CD4-positive, alpha-beta T cell treated with Interleukin-15 for 4 hours (primary cell): ENCODE data around the gene POLE2.
"Not testable (repeated sequence)": the region's sequence is repeated elsewhere in the genome, so short reads cannot be mapped to it uniquely, and the experiment has no call there.

Source experiments
- DNase-seq: peaks from one replicate; pipeline ENCODE4 v3.0.0-alpha.2; 2020; ENCODE audit warnings: low spot score

Gene POLE2

DNA sequence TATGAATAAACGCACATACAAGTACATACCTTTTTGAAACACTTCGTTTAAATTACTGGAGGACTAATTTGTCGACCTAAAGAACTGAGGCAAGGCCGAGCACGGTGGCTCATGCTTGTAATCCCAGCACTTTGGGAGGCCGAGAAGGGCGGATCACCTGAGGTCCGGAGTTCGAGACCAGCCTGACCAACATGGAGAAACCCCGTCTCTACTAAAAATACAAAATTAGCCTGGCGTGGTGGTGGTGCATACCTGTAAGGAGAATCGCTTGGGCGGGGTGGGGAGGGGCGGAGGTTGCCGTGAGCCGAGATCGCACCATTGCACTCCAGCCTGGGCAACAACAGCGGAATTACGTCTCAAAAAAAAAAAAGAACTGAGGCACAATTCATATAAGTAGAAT lies 68.7 kb downstream of the POLE2 start:
- not testable (repeated sequence) for DNase-seq

DNA sequence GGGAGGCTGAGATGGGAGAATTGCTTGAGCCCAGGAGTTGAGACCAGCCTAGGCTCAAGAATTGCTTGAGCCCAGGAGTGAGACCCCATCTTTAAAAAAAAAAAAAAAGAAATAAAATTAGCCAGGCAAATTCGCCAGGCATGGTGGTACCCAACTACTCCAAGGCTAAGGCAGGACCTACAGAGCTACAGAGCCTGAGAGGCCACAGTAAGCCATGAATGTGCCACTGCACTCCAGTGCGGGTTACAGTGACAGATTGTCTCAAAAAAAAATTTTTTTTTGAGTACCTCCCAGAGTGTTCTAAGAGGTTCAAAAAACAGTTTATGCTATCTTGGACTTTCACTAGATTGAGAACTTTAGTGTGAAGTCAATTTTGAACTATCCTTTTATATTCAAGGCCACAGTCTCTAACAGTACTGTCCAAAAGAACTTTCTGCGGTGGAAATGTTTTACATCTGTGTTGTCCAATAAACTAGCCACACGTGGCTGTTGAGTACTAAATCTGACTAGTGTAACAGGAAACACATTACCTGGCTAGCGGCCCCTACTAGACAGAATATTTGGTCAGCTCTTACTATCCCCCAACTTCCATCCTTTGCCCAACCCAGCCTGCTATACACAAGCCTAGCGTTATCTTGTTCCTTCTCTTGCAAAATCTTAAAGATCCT lies 70.0 kb downstream of the POLE2 start:
- no peak for DNase-seq

DNA sequence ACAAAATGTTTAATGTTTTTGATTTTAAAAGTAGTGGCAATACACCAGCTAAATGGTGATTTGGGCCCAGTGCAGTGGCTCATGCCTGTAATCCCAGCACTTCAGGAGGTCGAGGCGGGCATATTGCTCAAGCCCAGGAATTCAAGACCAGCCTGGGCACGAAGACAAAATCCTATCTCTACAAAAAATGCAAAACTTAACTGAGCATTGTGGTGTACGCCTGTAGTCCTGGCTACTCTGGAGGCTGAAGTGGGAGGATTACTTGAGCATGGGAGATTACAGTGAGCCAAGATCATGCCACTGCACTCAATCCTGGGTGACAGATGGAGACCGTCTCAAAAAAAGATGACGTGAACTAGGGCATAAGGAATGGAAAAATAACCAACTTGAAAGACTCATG lies 72.2 kb downstream of the POLE2 start:
- no peak for DNase-seq

DNA sequence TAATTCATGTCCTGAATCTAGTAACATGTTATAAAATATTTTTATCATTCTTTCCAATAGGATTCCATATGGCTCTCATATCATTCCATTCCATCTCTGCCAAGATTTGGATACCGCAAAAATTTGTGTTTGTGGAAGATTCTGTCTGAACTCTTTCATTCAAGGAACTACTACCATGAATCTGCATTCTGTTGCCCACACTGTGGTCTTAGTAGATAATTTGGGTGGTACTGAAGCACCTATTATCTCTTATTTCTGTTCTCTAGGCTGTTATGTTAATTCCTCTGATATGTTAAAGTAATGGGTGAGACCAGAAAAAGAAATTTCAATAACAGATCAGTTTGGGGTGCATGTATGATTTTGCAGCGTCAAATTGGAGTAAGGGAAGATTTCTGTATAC lies 73.8 kb downstream of the POLE2 start:
- DNase-seq = no peak

DNA sequence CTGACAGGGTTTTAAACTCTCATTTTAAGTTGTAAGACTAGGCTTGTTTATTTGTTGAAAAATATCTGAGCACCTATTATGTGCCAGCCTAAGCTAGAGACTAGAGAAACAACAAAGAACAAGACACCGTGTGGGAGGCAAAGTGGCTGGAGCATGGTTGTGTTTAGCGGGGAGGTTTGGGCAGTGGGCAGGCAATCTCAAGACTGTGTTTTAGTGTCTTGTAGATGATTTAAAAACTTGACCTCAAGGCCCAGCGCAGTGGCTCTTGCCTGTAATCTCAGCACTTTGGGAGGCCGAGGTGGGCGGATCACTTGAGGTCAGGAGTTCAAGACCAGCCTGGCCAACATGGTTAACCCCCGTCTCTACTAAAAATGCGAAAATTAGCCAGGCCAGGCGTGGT lies 75.3 kb downstream of the POLE2 start:
- DNase-seq = no peak

DNA sequence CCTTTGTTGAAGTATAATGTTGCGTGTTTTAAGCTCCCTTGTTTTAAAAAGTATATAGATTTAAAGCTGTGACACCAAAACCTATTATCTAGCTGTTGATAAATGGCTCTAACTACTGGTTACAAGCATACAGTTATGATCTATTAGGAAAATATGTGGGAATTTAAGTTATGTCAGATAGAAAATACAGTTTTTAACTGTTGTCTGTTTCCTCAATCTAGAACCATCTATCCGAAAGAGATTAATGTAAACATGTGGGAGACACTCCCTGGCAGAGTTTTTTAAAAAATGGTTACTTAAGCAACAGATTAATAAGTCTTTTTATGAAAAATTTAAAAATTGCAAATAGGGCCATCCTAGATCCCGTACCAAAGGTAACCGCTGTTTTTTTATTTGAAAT lies 75.8 kb downstream of the POLE2 start:
- no peak for DNase-seq

DNA sequence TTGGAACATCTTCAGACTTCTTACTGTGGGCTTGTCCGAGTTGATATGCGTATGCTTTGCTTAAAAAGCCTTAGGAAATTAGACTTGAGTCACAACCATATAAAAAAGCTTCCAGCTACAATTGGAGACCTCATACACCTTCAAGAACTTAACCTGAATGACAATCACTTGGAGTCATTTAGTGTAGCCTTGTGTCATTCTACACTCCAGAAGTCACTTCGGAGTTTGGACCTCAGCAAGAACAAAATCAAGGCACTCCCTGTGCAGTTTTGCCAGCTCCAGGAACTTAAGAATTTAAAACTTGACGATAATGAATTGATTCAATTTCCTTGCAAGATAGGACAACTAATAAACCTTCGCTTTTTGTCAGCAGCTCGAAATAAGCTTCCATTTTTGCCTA lies 80.4 kb downstream of the POLE2 start:
- DNase-seq = no peak

DNA sequence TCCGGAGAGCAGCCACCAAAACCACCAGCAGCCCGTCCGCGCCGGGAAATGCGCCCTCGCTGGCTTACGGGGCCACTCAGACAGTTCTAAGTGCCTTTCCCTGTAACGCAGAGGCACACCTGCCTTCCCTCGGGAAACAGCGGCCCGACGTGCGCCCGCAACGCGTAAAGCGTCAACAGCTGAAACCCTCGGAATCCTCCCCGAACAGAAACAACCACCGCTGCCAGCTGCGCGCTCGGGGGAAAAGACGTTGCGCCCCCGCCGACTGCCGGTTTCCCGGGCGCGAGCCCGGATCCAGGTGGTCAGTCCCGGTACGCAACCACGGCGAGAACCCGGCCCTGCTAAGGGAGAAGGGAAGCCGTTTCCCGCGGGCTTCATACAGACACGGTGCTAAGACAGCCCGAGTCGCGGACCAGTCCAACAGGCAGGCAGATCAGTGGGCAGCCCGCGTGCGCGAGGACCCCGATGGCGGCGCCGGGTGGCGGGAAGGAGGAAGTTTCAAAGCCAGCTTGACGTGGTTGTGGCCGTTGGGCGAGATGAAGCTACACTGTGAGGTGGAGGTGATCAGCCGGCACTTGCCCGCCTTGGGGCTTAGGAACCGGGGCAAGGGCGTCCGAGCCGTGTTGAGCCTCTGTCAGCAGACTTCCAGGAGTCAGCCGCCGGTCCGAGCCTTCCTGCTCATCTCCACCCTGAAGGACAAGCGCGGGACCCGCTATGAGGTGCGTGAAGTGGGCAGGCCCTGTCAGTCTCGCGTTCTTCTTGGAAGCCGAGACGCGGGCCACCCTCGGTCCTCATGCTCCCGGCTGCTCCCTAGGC lies 89.3 kb downstream of the POLE2 start, which contains the start of gene LRR1:
TSS of gene LRR1 (plus strand) at position 456 of the 816 bp plus-strand sequence. CDS start at position 537, 81 bp downstream.
- peak; percentile 86 for DNase-seq

DNA sequence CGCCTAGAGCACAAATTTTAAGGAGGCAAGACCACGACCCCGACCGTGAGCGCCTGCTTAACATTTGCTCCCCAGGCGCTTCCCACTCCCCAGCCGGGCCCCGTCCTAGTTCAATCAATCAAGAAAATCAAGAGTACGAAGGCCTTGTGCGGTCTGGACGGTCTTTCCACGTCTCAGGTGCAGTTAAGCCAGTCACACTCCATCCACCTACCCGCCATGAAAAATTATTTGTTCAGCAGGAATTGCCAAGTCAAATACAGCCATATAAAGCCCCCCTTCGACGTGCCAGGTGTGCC lies 89.9 kb downstream of the POLE2 start:
- DNase-seq = no peak

DNA sequence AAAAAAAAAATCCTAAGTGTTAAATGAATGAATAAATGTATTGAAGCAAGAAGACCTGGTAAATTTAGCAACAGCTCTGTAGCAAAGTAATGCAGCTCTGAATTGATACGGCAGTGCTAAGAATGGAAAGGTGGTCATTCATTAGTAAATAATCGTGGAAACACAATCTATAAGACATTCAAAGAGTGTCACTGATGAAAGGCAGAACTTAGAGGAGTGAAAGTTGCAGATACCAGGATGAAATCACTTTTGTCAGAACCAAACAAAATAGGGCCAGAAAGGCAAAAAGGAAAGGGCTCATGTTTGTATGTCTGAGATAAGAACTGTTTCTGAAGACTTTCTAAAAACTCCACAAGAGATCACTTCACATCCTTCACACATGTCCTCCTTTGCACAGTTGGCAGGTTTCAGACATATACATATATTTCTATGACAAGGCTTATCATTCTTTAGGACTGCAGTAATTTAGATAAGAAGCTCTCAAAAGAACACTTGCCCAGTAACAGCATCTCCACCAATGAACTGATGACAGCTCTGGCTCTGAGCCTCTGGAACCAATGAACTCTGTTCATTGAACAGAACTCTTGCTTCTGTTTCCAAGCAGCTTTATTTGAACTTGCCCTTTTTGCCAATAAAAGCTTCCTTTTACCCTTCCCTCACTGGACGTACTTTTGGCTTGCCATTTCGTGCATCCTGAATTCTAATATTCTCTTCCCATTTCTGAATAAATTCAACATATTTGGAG lies 93.5 kb downstream of the POLE2 start:
- no peak for DNase-seq
